ENCODE results near the gene KIF26A.
A peak's percentile ranks its signal among the peaks of the same experiment; 100 is the strongest.

Gene KIF26A

DNA sequence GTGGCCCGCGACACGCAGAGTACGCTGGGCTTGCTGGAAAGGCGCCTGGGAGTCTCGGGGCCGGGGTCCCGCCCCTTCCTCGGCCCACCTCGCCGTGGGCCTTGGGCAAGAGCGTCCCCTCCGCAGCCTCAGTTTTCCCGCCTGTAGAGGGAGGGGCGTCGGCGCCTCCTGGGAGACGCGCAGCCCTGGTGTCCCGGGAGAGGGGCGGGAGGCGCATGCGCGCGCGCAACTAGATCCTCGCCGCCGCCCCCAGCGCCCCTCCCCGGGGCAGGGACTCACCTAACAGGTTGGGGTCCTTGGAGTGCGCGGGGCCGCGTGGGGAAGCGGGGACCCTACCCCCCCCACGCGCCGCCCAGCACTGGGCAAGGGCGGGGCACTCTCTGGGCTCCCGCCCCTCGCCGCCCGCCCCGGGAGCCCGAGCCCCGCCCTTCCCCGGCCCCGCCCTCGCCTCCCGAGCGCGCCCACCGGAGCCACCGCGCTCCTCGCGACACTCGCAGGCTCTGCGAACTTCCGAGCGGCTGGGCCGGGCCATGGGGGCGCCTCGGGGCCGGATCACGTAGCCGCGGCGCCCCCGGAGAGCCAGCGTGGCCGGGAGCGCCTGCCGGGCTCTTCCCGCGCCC is at the start of gene KIF26A:
Gene KIF26A (plus strand): TSS at position 490 of the 620 bp plus-strand sequence. CDS start 136 bp downstream, outside the sequence.
- DNase-seq (ENCODE audit: low spot score): peak; percentile 70

DNA sequence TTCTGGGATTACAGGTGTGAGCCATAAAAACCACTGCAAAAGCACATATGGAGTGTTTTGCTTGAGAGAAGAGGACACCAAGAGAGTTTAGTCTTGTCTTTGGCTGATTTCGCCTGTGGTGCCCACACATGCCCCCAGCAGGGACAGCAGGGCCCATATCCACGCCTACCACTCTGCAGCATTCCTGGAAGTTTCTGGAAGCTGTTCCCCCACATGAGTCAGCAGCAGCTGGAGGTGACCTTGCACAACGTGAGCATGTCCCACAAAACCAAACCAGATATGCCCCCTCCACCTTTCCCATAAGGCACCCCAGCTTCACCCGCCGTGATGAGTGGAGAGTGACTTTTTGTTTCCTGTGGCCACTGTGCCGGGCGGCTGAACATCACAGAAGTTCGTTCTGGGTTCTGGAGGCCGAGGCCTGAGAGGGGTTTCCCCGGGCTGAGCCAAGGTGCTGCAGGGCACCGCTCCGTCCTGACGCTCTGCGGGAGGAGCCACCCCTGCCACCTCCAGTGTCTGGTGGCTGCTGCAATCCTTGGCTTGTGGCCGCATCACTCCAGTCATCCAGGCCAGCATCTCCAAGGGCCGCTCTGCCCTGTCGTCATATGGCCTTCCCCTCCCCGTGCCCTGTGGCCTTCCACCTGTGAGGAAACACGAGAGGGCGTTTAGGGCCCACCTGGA is 48.2 kb upstream of the KIF26A start:
- DNase-seq (ENCODE audit: low spot score): no peak

DNA sequence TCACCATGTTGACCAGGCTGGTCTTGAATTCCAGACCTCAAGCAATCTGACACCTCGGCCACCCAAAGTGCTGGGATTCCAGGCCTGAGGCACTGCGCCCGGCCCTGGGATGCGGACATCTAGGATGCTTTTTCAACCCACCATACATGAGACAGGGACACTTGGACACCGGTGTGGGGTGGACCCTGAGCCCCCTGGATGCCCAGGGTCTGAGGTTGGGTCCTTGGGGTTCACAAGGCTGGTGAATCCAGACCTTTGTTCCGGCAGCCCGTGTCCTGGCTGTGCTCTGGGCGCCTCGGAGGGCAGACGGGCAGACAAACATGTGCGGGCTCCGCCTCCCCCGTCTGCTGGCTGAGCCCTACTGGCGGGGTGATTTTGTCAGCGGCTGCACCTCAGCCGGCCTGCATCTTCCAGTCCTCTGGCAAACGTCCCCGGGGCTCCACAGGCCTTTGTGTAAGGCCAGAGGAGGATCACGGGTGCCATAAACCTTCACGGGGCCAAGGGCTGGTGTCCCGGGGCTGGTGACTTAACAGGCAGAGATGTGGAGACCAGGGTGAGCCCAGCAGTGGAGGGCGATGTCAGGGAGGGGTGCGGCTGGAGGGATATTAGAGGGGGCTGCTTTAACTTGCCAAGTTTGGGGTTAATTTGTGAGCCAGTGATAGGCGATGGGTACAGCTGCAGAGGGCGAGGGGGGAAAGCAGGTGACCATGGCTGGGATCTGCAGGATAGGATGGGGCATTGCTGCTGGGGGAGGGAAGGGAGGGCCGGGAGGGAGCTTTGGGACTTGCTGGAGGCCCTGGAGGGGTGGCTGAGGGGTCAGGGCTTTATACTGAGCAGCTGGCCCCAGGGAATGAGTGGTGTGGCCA is 47.1 kb upstream of the KIF26A start:
- no peak for DNase-seq (ENCODE audit: low spot score)

DNA sequence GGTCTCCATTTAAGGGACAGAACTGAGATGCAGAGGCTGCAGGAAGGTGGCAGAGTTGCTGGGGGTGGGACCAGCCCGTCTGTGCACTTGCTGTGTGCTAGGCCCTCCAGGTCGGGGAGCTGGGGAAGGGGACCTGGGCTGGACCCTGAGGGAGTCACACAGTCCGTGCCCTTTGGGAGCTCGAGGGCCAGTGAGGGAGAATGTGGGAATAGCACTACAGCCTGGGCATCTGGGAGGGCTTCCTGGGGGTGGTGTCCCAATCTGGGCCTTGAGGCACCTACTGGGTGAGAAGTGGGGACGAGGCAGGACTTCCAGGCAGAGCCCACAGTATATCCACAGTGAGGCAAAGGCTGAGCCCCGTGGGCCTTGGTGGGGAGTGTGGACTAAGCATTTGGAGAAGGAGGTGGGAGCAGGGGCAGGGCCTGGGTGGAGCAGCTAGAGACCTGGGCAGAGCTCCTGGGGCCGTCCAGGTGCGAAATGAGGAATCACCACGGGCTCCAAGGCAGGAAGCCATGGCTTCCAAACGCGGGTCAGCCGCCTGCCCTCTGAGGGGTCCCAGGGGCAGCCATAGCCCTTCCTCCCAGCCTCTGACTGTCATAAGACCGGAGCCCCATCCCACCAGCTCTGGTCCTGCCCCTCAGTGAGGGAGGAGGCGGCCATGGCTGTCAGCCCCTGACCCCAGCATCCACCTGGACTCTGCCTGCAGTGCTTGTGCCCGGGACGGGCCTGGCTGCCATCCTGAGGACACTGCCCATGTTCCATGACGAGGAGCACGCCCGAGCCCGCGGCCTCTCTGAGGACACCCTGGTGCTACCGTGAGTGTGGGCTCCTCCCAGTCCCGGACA is 46.2 kb upstream of the KIF26A start:
- DNase-seq (ENCODE audit: low spot score): no peak

DNA sequence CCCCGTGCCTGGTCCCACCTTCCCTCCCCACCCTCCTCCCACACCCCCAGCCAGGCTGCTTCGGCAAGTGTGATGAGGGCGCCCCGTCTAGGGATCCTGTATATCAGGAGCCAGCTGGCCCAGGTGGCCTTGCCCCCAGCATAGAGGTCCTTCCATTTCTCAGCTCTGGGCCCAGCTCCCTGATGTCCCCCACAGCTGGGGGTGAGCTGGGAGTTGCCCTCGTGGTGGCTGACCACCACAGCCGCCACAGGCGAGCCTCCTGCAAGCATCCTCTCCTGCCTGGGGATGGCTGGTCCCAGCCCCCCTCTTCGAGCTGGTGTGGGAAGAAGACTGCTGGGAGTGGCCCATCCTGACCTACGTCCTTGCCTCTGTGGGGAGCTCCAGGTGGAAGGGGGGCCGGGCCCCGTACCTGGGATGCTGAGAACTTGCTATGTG is 45.4 kb upstream of the KIF26A start:
- DNase-seq (ENCODE audit: low spot score): no peak

DNA sequence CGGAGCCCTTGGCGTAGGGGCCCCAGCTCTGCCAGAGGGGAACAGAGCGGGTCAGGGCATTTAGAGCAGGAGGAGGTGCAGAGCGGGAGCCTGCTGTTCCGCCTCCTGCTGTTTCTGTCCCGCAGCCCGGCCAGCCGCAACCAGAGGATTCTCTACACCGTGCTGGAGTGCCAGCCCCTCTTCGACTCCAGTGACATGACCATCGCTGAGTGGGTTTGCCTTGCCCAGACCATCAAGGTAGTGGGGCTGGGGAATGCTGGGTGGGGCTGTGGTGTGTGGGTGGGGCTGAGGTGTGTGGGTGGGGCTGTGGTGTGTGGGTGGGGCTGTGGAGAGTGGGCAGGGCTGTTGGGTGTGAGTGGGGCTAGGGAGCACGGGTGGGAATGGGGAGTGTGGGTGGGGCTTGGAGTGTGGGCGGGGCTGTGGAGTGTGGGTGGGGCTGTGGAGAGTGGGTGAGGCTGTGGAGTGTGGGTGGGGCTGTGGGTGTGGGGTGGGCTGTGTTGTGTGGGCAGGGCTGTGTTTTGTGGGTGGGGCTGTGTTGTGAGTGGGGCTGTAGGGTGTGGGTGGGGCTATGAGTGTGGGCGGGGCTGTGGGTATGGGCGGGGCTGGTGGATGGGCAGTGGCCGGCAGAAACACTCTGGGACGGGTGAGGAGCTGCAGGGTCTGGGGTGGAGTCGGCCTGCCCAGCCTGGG is 44.9 kb upstream of the KIF26A start:
- no peak for DNase-seq (ENCODE audit: low spot score)

DNA sequence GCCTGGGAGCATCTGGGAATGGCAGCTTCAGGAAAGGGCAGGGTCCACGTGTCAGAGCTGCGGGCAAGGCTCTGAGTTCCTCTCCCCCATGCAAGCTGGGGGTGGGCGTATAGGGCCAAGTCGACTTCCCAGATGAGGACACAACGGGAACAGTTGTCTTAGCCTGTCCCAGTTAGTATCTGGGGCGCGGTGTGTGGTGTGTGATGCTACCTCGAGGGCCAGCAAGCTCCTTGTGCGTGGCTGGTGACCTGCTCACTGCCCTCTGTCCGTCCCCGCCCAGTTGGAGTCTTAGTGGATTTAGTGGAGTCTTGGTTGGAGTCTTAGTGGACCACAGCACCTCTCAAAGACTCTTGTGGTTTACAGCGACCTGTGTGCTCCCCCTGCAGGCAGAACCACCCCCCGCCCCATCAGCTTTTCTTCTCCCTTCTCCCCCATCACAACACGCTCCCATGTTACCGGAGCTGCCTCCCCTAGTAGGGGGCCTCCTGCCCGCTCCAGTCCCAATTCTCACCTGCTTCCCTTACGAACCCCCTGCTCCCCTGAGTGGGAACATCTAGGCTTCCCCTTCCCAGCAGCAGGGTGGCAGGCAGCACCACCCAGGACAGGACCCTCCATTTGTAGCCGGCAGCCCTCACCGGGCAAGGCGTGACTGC is 44.2 kb upstream of the KIF26A start:
- DNase-seq (ENCODE audit: low spot score): no peak

DNA sequence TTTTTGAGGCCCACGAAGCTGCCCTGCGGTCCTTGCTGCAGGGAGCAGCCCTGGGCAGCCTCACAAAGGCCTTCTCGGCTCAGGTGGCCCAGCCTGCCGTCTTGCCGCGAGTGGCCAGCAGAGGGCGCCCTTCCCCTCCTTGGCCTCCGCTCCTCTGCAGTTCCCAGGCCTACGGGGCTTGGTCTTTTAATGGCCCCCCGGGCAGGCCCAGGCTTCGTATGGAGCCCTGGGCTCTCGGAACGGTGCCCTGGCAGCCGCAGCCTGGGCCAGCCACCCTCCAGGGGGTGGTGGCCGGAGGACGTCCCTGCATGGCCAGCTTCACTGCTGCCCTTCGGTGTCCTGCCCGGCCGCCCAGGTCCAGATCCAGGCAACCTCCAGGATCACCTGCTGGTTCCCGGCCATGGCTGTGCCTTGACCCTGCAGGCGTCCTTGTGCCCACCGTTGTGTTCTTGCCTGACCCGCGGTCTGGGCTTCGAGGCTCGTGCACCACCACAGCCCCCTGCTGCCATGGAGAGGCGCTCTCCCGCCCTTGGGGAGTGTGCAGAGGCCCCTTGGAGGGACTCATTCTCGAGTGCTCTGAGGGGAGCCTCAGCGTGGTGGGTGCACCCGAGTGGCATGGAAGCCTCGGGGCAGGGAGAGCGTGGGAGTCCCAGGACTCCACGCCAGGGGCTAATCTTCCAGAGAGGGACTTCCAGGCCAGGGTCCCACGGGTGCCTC is 43.5 kb upstream of the KIF26A start:
- peak; percentile 68 for DNase-seq (ENCODE audit: low spot score)

DNA sequence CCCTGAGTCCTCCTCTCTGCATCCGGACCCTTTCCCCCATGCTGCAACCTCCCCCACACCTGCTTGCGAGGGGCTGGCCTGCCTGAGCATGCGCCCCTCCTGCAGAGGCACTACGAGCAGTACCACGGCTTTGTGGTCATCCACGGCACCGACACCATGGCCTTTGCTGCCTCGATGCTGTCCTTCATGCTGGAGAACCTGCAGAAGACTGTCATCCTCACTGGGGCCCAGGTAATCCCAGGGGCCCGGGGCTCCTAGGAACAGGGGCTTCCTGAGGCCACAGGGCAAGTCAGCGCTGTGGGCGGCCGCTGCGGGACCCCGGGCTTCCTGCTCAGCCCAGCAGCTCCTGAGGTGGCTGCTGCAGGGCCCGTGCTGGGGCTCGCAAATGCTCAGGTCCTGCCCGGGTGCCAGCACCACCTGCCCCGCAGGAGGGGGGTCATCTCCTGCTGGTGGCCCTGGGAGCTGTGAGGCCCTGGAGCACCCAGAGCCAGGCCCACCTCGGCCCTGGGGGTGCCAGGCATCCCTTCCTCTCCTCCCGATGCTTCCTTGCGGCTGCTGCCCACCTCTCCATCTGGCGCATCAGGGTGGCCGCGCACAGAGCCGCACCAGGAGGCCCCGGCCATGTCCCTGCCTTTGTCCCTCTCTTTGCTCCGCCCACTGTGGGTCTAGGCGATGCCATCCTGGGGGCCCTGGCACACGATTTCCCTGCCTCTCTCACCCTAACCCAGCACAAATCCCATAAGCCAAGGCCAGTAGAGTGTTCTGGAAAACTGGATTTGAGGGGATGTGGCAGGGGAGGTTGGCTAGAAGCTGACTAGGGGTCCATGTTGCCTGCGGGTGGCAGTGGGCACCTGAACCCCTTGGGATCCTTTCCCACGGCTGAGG is 42.7 kb upstream of the KIF26A start:
- DNase-seq (ENCODE audit: low spot score): no peak

DNA sequence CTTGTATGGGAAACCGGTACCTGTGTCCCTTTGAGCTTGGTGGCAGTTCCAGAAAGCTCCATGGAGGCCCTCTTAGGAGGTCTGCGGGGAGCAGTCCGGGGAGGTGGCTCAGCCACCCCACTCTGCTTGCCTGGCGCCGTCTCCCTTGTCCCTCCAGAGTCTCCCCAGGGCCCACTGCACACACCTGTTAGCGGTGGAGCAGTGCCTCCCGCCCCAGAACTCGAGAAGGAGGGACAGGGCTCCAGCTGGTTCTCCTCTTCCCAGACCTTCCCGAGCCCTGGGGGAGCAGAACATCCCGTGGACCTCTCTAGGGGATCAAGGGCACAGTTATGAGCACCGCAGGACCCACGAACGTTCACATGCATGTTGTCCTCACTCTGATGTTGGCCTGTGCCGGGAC is 42.1 kb upstream of the KIF26A start:
- no peak for DNase-seq (ENCODE audit: low spot score)

DNA sequence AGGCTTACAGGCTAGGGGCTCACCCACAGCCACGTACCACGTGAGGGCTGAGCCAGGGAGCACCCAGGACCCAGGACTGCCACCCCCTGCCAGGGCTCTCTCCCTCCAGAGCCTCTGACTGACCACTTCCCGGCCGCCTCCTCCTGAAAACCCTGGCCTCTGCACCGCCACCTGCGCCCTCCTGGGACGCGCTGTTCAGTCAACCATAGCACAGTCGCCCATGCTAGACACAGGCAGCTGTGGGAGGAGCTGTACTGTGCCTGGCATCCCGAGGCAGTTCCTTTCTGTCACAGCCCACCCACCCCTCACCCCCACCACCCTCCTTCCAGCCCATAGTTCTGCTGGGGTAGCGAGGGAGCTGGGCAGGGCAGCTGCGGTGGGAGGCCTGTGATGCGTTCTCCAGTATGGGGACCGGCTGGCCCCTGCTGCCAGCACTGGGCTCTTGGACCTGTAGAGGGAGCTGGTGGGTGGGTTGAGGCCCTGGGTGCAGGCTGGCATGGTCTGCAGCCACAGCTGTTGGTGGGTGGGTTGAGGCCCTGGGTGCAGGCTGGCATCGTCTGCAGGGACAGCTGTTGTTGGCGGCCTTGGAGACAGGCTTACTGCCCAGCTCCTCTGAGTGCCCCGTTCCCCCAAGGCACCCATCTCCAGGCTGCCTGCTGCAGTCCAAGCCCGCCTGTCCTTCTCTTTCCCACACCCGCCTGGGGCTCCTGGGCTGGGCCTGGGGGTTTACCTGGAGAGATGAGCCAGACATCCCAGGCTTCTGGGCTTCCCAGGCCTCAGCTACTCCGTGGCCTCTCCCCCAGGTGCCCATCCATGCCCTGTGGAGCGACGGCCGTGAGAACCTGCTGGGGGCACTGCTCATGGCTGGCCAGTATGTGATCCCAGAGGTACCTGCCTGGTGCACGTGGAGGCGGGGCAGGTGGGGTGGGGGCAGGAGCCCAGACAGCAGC is 41.4 kb upstream of the KIF26A start:
- DNase-seq (ENCODE audit: low spot score): no peak

DNA sequence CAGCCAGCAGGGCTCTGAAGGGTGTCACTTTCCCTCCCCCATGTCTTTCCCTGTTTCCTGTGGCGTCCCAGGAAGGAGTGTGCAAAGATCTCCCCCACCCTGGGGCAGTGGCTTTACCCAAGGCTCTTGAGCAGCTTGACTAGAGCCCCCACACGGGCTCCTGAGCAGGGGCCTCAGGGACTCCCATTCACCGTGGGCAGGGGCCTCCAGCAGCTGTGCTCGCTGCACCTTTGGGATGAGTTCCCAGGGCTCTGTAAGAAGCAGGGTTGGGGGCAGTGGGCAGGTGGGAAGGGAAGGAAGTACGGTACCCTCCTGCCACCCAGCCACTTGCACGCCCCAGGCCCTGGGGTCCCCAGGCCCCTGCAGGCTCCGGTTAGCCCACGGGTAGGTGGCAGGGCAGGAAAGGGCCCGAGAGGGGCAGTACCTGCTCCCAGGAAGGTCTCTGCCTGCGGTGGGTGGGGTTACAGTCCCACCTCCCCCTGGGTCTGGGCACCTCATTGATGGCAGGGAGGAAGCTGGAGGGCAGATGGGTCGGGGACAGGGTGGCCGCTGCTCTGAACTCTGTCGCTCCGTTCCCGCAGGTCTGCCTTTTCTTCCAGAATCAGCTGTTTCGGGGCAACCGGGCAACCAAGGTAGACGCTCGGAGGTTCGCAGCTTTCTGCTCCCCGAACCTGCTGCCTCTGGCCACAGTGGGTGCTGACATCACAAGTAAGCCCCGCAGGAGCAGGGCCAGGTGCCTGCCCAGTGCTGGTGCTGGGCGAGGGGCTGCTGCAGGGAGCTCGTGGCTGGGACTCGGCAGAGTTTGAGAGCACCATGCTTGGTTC is 39.9 kb upstream of the KIF26A start:
- DNase-seq (ENCODE audit: low spot score): no peak

DNA sequence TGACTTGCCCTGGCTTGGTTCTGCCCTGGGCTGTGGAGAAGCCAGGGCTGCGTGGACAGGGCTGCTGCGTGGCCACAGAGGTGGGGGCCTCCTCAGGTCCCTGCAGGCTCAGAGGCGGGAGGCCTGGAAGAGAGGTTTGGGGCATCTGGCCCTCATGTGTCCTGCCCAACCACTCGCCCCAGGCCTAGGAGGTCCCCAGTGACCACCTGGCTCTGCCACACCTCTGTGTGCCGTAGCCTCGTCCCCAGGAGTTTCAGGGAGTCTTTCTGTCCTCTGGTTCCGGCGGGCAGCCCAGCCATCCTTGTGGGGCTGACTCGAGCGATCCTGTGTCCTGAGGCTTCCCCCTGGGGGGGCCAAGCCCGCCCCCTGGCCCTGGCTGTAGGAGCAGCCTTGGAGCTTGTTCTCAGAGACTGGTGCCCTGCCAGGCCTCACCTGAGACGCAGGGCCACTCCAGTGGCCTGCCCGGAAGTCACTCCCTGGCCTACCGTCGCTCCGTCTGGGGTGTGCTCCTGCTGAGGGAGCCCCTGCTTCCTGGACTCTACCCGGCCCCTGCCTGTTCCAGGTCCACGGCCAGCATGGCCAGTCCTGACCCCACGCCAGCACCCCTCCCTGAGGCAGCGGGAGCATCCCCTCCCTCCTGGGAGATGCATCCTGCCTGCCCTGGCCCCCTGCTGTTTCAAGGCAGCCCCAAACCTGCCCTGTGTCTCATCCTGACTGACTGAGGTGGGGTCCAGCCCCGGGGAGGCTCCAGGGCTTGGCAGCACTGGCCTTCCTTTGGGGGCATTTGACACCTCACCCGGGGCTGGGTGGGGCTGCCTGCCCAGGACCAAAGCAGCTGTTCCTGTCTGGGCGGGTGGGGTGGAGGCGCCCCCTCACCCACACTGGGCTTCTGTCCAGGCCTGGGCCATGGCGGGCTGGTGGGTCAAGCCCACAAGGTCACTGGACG is 39.0 kb upstream of the KIF26A start:
- no peak for DNase-seq (ENCODE audit: low spot score)

DNA sequence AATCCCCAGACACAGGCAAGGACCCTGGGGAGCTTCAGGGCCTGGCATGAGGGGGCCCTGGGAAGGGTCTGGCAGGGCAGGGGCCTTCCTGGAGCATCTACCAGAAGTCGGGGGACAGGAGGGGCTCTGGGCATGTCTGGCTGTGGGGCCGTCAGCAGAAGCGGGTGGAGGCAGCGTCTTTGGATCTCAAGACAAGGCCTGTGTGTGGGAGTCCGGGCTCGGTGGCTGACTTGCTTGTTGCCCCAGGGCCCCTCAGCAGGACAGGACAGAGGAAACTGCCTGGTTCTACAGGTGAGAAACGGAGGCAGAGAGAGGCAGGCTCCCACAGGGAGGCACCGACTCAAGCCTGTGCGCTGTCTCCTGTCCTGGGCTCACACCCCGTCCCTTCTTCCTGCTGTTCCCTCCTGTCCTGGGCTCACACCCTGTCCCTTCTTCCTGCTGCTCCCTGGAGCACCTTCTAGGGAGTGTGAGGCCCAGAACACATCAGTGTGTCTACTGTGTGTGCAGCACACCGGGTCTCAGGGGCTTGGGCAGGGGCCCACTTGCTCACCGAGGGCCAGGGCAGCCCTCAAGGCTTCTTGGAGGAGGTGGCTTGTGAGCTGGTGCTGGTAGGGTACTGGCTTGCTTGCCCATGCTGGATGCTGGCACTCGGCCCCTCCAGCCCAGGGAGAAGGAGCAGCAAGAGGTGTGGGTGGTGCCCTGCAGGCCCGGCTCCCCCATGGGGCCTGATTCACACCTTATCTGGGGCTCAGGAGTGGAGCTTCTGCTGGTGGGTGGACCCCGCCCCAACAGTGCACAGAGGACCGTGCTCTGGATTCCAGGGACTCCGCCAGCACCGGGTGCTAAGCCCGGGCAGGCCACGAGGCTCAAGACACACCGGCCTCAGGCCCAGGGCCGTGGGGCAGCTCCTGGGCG is 38.0 kb upstream of the KIF26A start:
- no peak for DNase-seq (ENCODE audit: low spot score)

DNA sequence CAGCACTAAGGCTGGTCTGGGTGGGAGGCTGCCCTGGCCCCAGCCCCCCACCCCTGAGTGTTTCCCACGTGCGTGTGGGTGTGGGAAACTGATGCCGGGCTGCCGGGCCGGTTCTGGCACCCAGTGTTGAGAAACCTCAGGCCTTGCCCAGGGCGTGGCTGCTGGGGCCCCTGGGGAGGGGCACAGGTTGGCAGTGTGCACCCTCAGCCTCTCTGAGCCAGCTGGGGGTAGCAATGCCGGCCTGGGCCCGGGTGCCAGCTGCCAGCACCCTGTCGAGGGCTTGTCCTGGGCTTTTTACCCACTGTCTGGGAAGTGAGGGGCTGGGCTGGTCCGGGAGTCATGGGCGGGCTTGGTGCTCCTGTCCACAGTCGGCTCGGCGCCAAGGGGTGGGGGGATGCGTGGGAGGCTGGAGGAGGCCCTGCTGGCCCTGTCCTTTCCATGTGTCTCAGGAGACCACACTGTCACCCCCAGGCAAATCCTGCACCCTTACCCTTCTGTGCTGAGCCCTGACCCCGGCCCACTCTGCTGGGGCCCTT is 37.2 kb upstream of the KIF26A start:
- no peak for DNase-seq (ENCODE audit: low spot score)
